K562 (cell line): ENCODE results near the gene GRIK5. TPM values are rescaled to one million over a fixed set of nuclear protein-coding genes. Genes with fewer than 3 reads are reported as not detected.

Experiments
- ATAC-seq: fragments of 200-7000 bp; cut with Tn5 transposase; 3 replicates; pipeline ENCODE4 v1.9.1; 2020; ENCODE audit warnings: moderate library complexity
- BruUV-seq: library from RNA; stranded (reverse); fragments of 400-500 nt; replicated peaks from 2 replicates; lab custom pipeline; 2021; lab: Mats Ljungman, UMichigan
- CTCF ChIA-PET: fragments of 300-600 bp; formaldehyde crosslinking; extraction: SDS; loops from one replicate; lab custom pipeline; 2021; ENCODE audit warnings: low intra/inter-chr PET ratio; lab: Yijun Ruan, JAX
- POLR2A ChIA-PET: fragments of 300-600, 350-650 bp; sonication (Branson Sonifier 250); formaldehyde crosslinking; extraction: SDS; loops from one replicate; lab custom pipeline; 2021; ENCODE audit warnings: antibody characterized with exemption, inconsistent platforms; lab: Yijun Ruan, JAX
- DNase-seq, 4 experiments: peaks; one replicate each; pipeline versions ENCODE4 v3.0.0 to v3.0.0-alpha.2; 2011 to 2018; ENCODE audit warnings: low spot score in 3 of 4, mixed read lengths in 3 of 4; ENCODE audit errors: extremely low read depth in 1 of 4
- FAIRE-seq: peaks from 2 replicates; lab custom pipeline; 2011; peaks lifted over from hg19 to GRCh38; lab: Jason Lieb, UNC
- H2AFZ ChIP-seq: 2 replicates; pipeline ENCODE4 v1.6.0; 2011; ENCODE audit warnings: low read depth, low read length, control low read depth, inconsistent platforms
- H3K27ac ChIP-seq: fragments of 200-600 bp; 3 replicates; pipeline ENCODE4 v1.8.0; 2011; ENCODE audit warnings: low read depth, mild to moderate bottlenecking, control low read depth, inconsistent platforms, low read length, moderate library complexity, mixed read lengths; ENCODE audit errors: extremely low read depth
- H3K27me3 ChIP-seq, 2 experiments: fragments of 300-600 bp in 1 of 2; 2 replicates in 1 of 2; 3 replicates in 1 of 2; pipeline versions ENCODE4 v1.6.0 to v1.8.0; 2011; ENCODE audit warnings: inconsistent platforms in 2 of 2, low read length in 2 of 2, mild to moderate bottlenecking in 1 of 2, mixed read lengths in 1 of 2, moderate library complexity in 1 of 2; ENCODE audit not compliant: control insufficient read depth in 2 of 2, insufficient read depth in 2 of 2
- H3K36me3 ChIP-seq: fragments of 300-600 bp; 3 replicates; pipeline ENCODE4 v1.8.0; 2011; ENCODE audit warnings: mild to moderate bottlenecking, low read length, inconsistent platforms; ENCODE audit not compliant: control insufficient read depth, insufficient read depth
- H3K4me1 ChIP-seq, 2 experiments: fragments of 200-600 bp in 1 of 2; replicated peaks in 1 of 2; 2 replicates in 1 of 2; 3 replicates in 1 of 2; pipeline versions ENCODE4 v1.5.1 to v1.8.0; 2011; ENCODE audit warnings: inconsistent platforms in 2 of 2, low read length in 2 of 2, mild to moderate bottlenecking in 1 of 2, mixed read lengths in 1 of 2, moderate library complexity in 1 of 2; ENCODE audit not compliant: control insufficient read depth in 2 of 2, insufficient read depth in 2 of 2
- H3K4me2 ChIP-seq: 2 replicates; pipeline ENCODE4 v1.6.1; 2011; ENCODE audit warnings: low read length, control low read depth, inconsistent platforms, mixed read lengths; ENCODE audit not compliant: insufficient read depth
- H3K4me3 ChIP-seq: fragments of 200-600 bp; sonication (generic), shearing (Covaris generic); 2 replicates; pipeline ENCODE4 v1.5.1; 2016; ENCODE audit warnings: control low read depth, inconsistent platforms
- H3K79me2 ChIP-seq: fragments of 200-600 bp; 3 replicates; pipeline ENCODE4 v1.8.0; 2011; ENCODE audit warnings: low read length, inconsistent platforms; ENCODE audit not compliant: control insufficient read depth, insufficient read depth
- H3K9ac ChIP-seq, 2 experiments: 2 replicates each; pipeline versions ENCODE4 v1.6.0 to v1.6.1; 2011; ENCODE audit warnings: low read depth in 2 of 2, low read length in 2 of 2, control low read depth in 1 of 2, inconsistent platforms in 1 of 2, mild to moderate bottlenecking in 1 of 2, mixed read lengths in 1 of 2; ENCODE audit not compliant: insufficient read depth in 1 of 2
- H3K9me1 ChIP-seq: one replicate; pipeline ENCODE4 v1.6.0; 2011; ENCODE audit warnings: inconsistent platforms, mild to moderate bottlenecking, low read length, moderate library complexity; ENCODE audit not compliant: control insufficient read depth, insufficient read depth
- H3K9me3 ChIP-seq: replicated peaks from 2 replicates; pipeline ENCODE4 v1.5.1; 2011; ENCODE audit warnings: low read depth, low read length, inconsistent platforms; ENCODE audit not compliant: control insufficient read depth, insufficient read depth
- H4K20me1 ChIP-seq: replicated peaks from 2 replicates; pipeline ENCODE4 v1.6.1; 2011; ENCODE audit warnings: low read length, inconsistent platforms, mixed read lengths; ENCODE audit not compliant: control insufficient read depth, insufficient read depth
- BCOR ChIP-seq: fragments of 450-650 bp; IDR thresholded peaks from 2 replicates; pipeline ENCODE4 v1.6.1; 2016
- CBX3 ChIP-seq, 2 experiments: IDR thresholded peaks; 1 replicate in 1 of 2; 2 replicates in 1 of 2; pipeline ENCODE4 v1.6.1; 2012; ENCODE audit warnings: inconsistent platforms in 2 of 2, low read length in 2 of 2, borderline replicate concordance in 1 of 2, control low read depth in 1 of 2
- CHD2 ChIP-seq: IDR thresholded peaks from 2 replicates; pipeline ENCODE4 v1.6.1; 2011; ENCODE audit warnings: low read depth, low read length
- ELF4 ChIP-seq: fragments of 450-650 bp; formaldehyde crosslinking; IDR thresholded peaks from 2 replicates; pipeline ENCODE4 v1.4.0; 2022; ENCODE audit warnings: missing genetic modification characterization
- RBM25 ChIP-seq: fragments of 200-400 bp; formaldehyde crosslinking; IDR thresholded peaks from 2 replicates; pipeline ENCODE4 v1.6.1; 2018; ENCODE audit warnings: low read length, low read depth, moderate library complexity; ENCODE audit not compliant: severe bottlenecking
- SMARCA5 ChIP-seq: fragments of 450-650 bp; IDR thresholded peaks from 2 replicates; pipeline ENCODE4 v1.6.1; 2016
- XRCC5 ChIP-seq: fragments of 200-400 bp; formaldehyde crosslinking; IDR thresholded peaks from 2 replicates; pipeline ENCODE4 v1.6.1; 2017; ENCODE audit warnings: low read depth, mild to moderate bottlenecking, low read length
- ZNF24 ChIP-seq: fragments of 450-650 bp; IDR thresholded peaks from 2 replicates; pipeline ENCODE4 v1.6.1; 2016
- WGBS: fragments of 100-300 bp; shearing (Covaris generic); methylation state at CpG from one replicate; pipeline ENCODE4 v1.1.6; 2016; ENCODE audit warnings: low coverage, mixed read lengths; ENCODE audit not compliant: insufficient coverage; ENCODE audit errors: missing lambda C conversion rate; 5-methylcytosine and 5-hydroxymethylcytosine counted together
- in situ Hi-C: fragments of 300-500 bp; cut with MboI; formaldehyde crosslinking; loops from 4 replicates; pipeline ENCODE4 v1.15.0; 2018; ENCODE audit warnings: inconsistent platforms, mixed read lengths
- intact Hi-C: fragments of 100-400 bp; cut with micrococcal nuclease; formaldehyde crosslinking; loops from 2 replicates; pipeline ENCODE4 v1.14.2; 2022
- polyA plus RNA-seq, 8 experiments: library from polyadenylated mRNA; depleted of rRNA in 4 of 8; stranded (reverse) in 5 of 8; unstranded in 3 of 8; fragments of >200 nt; fragmentation: Nextera tagmentation in 2 of 8; fragmentation: Illumina TruSeq in 1 of 8; extraction: Ambion mirVana in 2 of 8; extraction: Trizol in 1 of 8; gene quantifications; 2 replicates each; pipeline versions ENCODE4 v1.2.1 to v1.2.3, GENCODE V29; 2011 to 2014; ENCODE audit warnings: inconsistent platforms in 1 of 8, missing spikeins in 1 of 8
- total RNA-seq, 7 experiments: library from RNA; depleted of rRNA in 6 of 7; stranded (reverse); fragments of >200 nt in 6 of 7; fragmentation: Illumina TruSeq in 2 of 7; extraction: Trizol in 2 of 7; gene quantifications; 2 replicates each; pipeline versions ENCODE4 v1.2.1 to v1.2.3, GENCODE V29; 2011 to 2021; ENCODE audit warnings: low replicate concordance in 1 of 7
- TF ChIP-seq, protein P1 (sequence below): IDR thresholded peaks from 3 replicates; pipeline ENCODE4 v1.6.1; 2011; ENCODE audit warnings: borderline replicate concordance, mild to moderate bottlenecking; ENCODE audit not compliant: insufficient read length, insufficient read depth
- TF ChIP-seq, protein P2 (sequence below), 3 experiments: IDR thresholded peaks in 2 of 3; conservative IDR thresholded peaks in 1 of 3; 2 replicates each; pipeline ENCODE4 v1.5.1; 2011 to 2012; ENCODE audit warnings: low read length in 3 of 3, mild to moderate bottlenecking in 3 of 3, control low read depth in 2 of 3, improper control_type of control experiment in 1 of 3, inconsistent platforms in 1 of 3, low read depth in 1 of 3, mixed read lengths in 1 of 3, moderate library complexity in 1 of 3; ENCODE audit not compliant: insufficient read depth in 2 of 3

GRIK5 gene
- total and polyA plus RNA-seq, 9 of the 15 experiments (the other 6 are each of a cell fraction or from before 2014, with no cell fraction given) = 0.04 to 0.55 (median 0.27) TPM; not detected in 2

DNA sequence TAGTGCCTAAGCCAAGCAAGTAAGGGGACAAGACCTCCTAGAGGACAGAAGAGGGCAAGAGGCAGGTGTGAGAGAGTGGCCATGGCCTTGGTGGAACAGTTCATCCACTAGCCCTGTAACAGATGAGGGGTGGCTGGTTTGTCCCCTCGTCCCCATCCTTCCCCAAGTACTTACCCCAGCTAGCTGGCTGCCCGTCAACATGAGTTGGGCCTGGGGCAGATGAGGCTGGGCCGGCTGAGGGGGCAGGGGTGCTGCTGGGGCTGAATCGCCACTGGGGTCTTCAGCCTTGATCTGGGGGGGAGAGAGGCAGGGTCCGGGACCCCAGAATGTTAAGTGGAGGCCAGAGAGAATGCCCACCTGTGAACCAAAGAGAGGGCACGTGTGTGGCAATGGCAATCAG lies 47.1 kb upstream of the GRIK5 start (continued):
- TF ChIP-seq, protein P1, sequence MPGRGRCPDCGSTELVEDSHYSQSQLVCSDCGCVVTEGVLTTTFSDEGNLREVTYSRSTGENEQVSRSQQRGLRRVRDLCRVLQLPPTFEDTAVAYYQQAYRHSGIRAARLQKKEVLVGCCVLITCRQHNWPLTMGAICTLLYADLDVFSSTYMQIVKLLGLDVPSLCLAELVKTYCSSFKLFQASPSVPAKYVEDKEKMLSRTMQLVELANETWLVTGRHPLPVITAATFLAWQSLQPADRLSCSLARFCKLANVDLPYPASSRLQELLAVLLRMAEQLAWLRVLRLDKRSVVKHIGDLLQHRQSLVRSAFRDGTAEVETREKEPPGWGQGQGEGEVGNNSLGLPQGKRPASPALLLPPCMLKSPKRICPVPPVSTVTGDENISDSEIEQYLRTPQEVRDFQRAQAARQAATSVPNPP = no peak
- TF ChIP-seq CHD2 = no peak

DNA sequence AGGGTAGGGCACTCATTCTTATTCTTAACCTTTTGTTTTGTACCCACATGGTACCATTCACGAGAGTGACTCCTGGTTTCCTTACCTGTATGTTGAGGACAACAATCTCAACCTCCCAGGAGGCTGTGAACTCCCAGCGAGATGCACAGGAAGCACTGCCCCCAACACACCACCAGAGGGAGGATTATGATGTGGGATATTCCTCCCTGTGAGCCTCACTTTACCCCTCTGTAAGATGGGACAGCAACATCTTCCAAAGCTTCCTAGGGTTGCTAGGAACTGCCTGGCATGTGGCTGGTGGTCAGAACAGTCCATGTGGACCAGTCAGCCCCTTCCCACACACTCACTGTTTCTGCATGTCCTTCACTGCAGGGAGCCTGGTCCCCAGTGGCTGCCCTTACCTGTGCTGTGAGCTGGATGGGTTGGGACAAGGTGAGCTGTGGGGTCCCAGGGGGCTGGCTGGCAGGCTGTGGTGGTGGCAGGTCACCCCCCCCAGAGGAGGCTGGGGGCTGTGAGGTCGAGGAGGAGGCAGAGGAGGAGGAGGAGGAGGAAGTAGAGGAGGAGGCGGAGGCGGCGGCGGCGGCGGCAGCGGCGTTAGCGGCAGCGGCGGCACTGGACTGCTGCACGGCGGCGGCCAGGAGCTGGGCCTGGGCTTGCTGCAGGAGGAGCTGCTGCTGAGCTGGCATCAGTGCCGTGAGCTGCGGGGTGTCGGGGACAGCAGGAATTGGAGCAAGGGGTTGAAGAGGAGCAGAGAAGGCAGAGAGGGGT lies 46.5 kb upstream of the GRIK5 start:
- ChIA-PET POLR2A (no interaction called here), CTCF (no interaction called here)
- Histone ChIP-seq H3K36me3 (no peaks in the 10 kb centered on the region), H2AFZ (no peak overlapping the region), H3K27me3 (peaks cover 32 to 61% of the 10 kb centered on the region in 2 experiments), H3K4me2 (no peak overlapping the region), H3K27ac (no peak overlapping the region), H3K9me3 (no peaks in the 10 kb centered on the region), H4K20me1 (peaks cover 13% of the 10 kb centered on the region; the same call in 1 of the 2 replicates), H3K79me2 (no peaks in the 10 kb centered on the region), H3K9me1 (no peaks in the 10 kb centered on the region), H3K4me3 (no peak overlapping the region), H3K9ac (no peak overlapping the region; a peak in 1 of 4 replicates), H3K4me1 (no peaks in the 10 kb centered on the region; a peak in 1 of 5 replicates)
- no peak for FAIRE-seq
- in situ Hi-C loops (loop anchor here (25.0 kb wide), 1 partner anchor 421 kb away; the partner anchor contains the start of gene CEACAM1), intact Hi-C loops (no loop called here)
- no peak for ATAC-seq
- TF ChIP-seq, protein P2, sequence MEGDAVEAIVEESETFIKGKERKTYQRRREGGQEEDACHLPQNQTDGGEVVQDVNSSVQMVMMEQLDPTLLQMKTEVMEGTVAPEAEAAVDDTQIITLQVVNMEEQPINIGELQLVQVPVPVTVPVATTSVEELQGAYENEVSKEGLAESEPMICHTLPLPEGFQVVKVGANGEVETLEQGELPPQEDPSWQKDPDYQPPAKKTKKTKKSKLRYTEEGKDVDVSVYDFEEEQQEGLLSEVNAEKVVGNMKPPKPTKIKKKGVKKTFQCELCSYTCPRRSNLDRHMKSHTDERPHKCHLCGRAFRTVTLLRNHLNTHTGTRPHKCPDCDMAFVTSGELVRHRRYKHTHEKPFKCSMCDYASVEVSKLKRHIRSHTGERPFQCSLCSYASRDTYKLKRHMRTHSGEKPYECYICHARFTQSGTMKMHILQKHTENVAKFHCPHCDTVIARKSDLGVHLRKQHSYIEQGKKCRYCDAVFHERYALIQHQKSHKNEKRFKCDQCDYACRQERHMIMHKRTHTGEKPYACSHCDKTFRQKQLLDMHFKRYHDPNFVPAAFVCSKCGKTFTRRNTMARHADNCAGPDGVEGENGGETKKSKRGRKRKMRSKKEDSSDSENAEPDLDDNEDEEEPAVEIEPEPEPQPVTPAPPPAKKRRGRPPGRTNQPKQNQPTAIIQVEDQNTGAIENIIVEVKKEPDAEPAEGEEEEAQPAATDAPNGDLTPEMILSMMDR (IDR thresholded peaks at IDR 0.05 in 2 of 3, conservative IDR thresholded peaks at IDR 0.05 in 1 of 3; ENCODE audit: insufficient read depth in 2 of 3, low read depth in 1 of 3, low read length in 3 of 3) = peak in 1 of 3 experiments; percentile 41; a peak in 2 of 6 replicates
- TF ChIP-seq SMARCA5 (0 out of 2 replicates have a peak, but pooled peaks have one; percentile 52), BCOR (peak; percentile 74), CBX3 (IDR thresholded peaks at IDR 0.05; ENCODE audit: borderline replicate concordance in 1 of 2, low read length in 2 of 2) (peak in 1 of 2 experiments; percentile 23; a peak in 1 of 3 replicates), ELF4 (no peak), RBM25 (peak; percentile 55), ZNF24 (no peak), XRCC5 (no peak)
- peak in 1 of 4 experiments; percentile 36 for DNase-seq
- WGBS = 17% methylated on average over 12 of the region's 20 CpGs
- no TSS peak for BruUV-seq
